Spleen (tissue), 11 donors: ENCODE data around the gene IFNL1. TPM values are rescaled to one million over a fixed set of nuclear protein-coding genes. Genes with fewer than 3 reads are reported as not detected.
A peak's percentile ranks its signal among the peaks of the same experiment; 100 is the strongest.

Experiments
- DNase-seq: peaks from one replicate; pipeline ENCODE4 v3.0.0-alpha.2; 2020
- H3K27ac ChIP-seq, 8 donors: fragments of 200-600 bp; sonication (generic) in 7 of 8; 1 replicate in 4 of 8; 2 replicates in 4 of 8; pipeline versions ENCODE4 v1.5.0 to v1.8.0; 2016 to 2021; ENCODE audit warnings: inconsistent platforms in 4 of 8, mild to moderate bottlenecking in 4 of 8, moderate library complexity in 1 of 8
- H3K27me3 ChIP-seq, 7 donors: fragments of 200-600 bp; sonication (generic) in 6 of 7; replicated peaks in 1 of 7; 1 replicate in 4 of 7; 2 replicates in 3 of 7; pipeline versions ENCODE4 v1.5.0 to v1.8.0; 2016 to 2021; ENCODE audit warnings: inconsistent platforms in 3 of 7, mild to moderate bottlenecking in 1 of 7
- H3K36me3 ChIP-seq, 6 donors: fragments of 200-600 bp; sonication (generic) in 5 of 6; 1 replicate in 4 of 6; 2 replicates in 2 of 6; pipeline versions ENCODE4 v1.5.0 to v1.8.0; 2016 to 2021; ENCODE audit warnings: inconsistent platforms in 2 of 6
- H3K4me1 ChIP-seq, 6 donors: fragments of 200-600 bp; sonication (generic) in 5 of 6; 1 replicate in 3 of 6; 2 replicates in 3 of 6; pipeline versions ENCODE4 v1.5.0 to v1.8.0; 2016 to 2021; ENCODE audit warnings: inconsistent platforms in 3 of 6
- H3K4me3 ChIP-seq, 8 donors: fragments of 200-600 bp; sonication (generic) in 7 of 8; 1 replicate in 4 of 8; 2 replicates in 4 of 8; pipeline versions ENCODE4 v1.5.0 to v1.8.0; 2016 to 2021; ENCODE audit warnings: inconsistent platforms in 4 of 8, mild to moderate bottlenecking in 4 of 8, moderate library complexity in 2 of 8
- H3K9me3 ChIP-seq, 8 donors: fragments of 200-600 bp; sonication (generic) in 7 of 8; 1 replicate in 4 of 8; 2 replicates in 4 of 8; pipeline versions ENCODE4 v1.5.0 to v1.8.0; 2016 to 2021; ENCODE audit warnings: inconsistent platforms in 4 of 8
- CTCF ChIP-seq, 11 experiments: fragments of 200-600 bp in 7 of 11; fragments of 450-650 bp in 4 of 11; sonication (generic) in 4 of 11; IDR thresholded peaks in 8 of 11; conservative IDR thresholded peaks in 3 of 11; 1 replicate in 7 of 11; 2 replicates in 4 of 11; pipeline versions ENCODE4 v1.4.0 to v1.8.0; 2016 to 2021; ENCODE audit warnings: antibody characterized with exemption in 11 of 11, inconsistent platforms in 4 of 11, mild to moderate bottlenecking in 1 of 11
- POLR2A ChIP-seq, 3 donors: fragments of 450-650 bp; IDR thresholded peaks; one replicate each; pipeline ENCODE4 v1.5.1; 2017; ENCODE audit warnings: antibody characterized with exemption in 3 of 3, mild to moderate bottlenecking in 1 of 3
- POLR2AphosphoS5 ChIP-seq, 3 donors: sonication (generic); formaldehyde crosslinking; IDR thresholded peaks; one replicate each; pipeline ENCODE4 v1.5.1; 2017; ENCODE audit warnings: antibody characterized with exemption in 3 of 3
- WGBS, 5 donors: extraction: QIAGEN DNeasy Blood & Tissue Kit in 3 of 5; methylation state at CpG; one replicate each; pipeline versions ENCODE4 v1.1.5 to v1.1.7; 2013 to 2018; 5-methylcytosine and 5-hydroxymethylcytosine counted together
- intact Hi-C: fragments of 100-400 bp; cut with DNase I; formaldehyde crosslinking; loops from one replicate; pipeline ENCODE4 v1.15.0; 2023; ENCODE audit warnings: low total_unique reads
- polyA plus RNA-seq, 3 donors: library from polyadenylated mRNA; stranded (reverse); fragments of 200-250 nt; gene quantifications; one replicate each; pipeline ENCODE4 v1.2.1, GENCODE V29; 2013
- small RNA-seq, 4 donors: library from RNA; depleted of rRNA; stranded (forward); fragments of <200 nt; gene quantifications; one replicate each; pipeline ENCODE3, GENCODE V24; 2016
- total RNA-seq, 7 donors: library from RNA; depleted of rRNA in 3 of 7; stranded (reverse); fragments of >200 nt in 3 of 7; fragmentation: NEBNext Ultra II Directional in 4 of 7; extraction: Animal tissue kit (Norgen Biotek cat#: 25700) in 4 of 7; gene quantifications; one replicate each; pipeline versions ENCODE4 v1.1.0 to v1.2.1, GENCODE V29; 2016 to 2021
- donor health status: healthy with polysubstance abuse.
- donor health status: DM: no; HTN: no; CAD: no; lungs with moderate emphysema.
- donor health status: DM: no; HTN: no; CAD: no.
- donor health status: Bipolar disorder and iron deficiency.
- donor health status: healthy.
- donor health status: DM: no; HTN: no; CAD: no.
- donor health status: DM: yes; HTN: yes; CAD: no.

IFNL1 gene
- total and polyA plus RNA-seq, 10 donors, result not detected

DNA sequence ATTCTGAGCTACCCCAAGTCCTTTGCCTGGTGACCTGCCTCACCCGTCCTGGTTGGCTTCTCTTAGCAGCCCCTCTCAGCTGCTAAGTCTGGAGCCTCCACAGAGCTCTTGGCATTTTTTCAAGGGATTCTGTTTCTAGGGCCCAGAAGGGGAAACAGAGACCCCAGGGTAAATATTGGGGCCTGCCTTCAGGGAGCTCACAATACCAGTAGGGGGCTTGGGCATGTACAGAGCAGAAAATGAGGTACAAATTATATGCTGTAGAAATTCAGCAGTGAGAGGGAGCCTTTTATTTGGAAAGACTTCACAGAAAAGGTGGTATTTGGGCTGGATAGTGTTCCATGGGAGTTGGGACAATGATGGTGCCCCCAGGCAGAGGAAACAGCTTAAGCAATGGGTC lies 49.7 kb downstream of the IFNL1 start:
- no peak for DNase-seq
- WGBS, 5 donors, result 61 to 91% (median 85%) methylated on average over 1 of the region's 1 CpG
- H3K27me3 ChIP-seq, result no peaks in the 10 kb centered on the region
- no peaks in the 10 kb centered on the region for H3K9me3 ChIP-seq
- H3K36me3 ChIP-seq, result peaks cover 0 to 58% (median 12%) of the 10 kb centered on the region in 6 donors
- peak overlapping the region in 2 of 8 donors; percentile 2 for H3K27ac ChIP-seq
- intact Hi-C loops, result loop anchor here (10.0 kb wide), 1 partner anchor 69 kb away; the partner anchor contains the start of gene PLEKHG2
- H3K4me3 ChIP-seq, result no peak overlapping the region
- peaks cover 20 to 78% (median 51%) of the 10 kb centered on the region in 6 donors for H3K4me1 ChIP-seq
- TF ChIP-seq POLR2AphosphoS5 (IDR thresholded peaks at IDR 0.05) (no peak), POLR2A (IDR thresholded peaks at IDR 0.05) (no peak), CTCF (IDR thresholded peaks at IDR 0.05 in 8 of 11, conservative IDR thresholded peaks at IDR 0.05 in 3 of 11) (no peak)

- intact Hi-C loops, result loop anchor here (10.0 kb wide), 1 partner anchor 67 kb away; the partner anchor contains the start of gene PLEKHG2
- TF ChIP-seq POLR2AphosphoS5 (IDR thresholded peaks at IDR 0.05) (no peak), POLR2A (IDR thresholded peaks at IDR 0.05) (no peak), CTCF (IDR thresholded peaks at IDR 0.05 in 8 of 11, conservative IDR thresholded peaks at IDR 0.05 in 3 of 11) (no peak)
- peaks cover 0 to 74% (median 16%) of the 10 kb centered on the region in 6 donors for H3K36me3 ChIP-seq
- H3K27ac ChIP-seq, result peak overlapping the region in 1 of 8 donors; percentile 4
- DNase-seq, result no peak
- H3K4me1 ChIP-seq, result peaks cover 18 to 86% (median 56%) of the 10 kb centered on the region in 6 donors
- no peaks in the 10 kb centered on the region for H3K27me3 ChIP-seq
- no peak overlapping the region for H3K4me3 ChIP-seq
- H3K9me3 ChIP-seq, result no peaks in the 10 kb centered on the region
- WGBS, 5 donors, result 81 to 94% (median 90%) methylated on average over 4 of the region's 4 CpGs
These were observed 51.3 kb downstream of the IFNL1 start for GRCh38 chr19:39347332-39348164.

Small RNAs within 50 kb of the gene (small RNA-seq; reads per million reads assigned to genes)
- 0.06 to 0.56 (median 0.28) reads per million in 4 donors for gene AC011445.2

Other genes starting within 250 kb of the IFNL1 start
- gene ACP7, start 212.0 kb upstream of the IFNL1 start, total RNA-seq, result not detected
- gene ACP7, start 212.0 kb upstream of the IFNL1 start, polyA plus RNA-seq, result not detected
- gene PAK4, start 170.6 kb upstream of the IFNL1 start, total RNA-seq, result 10 to 100 TPM in 6 of 7 donors, 1 to 10 TPM in 1; 9.5 to 27.8 (median 19.8) TPM
- 10 to 100 TPM in 1 of 3 donors, 1 to 10 TPM in 2; 5.2 to 13.4 (median 7.7) TPM for gene PAK4, start 170.6 kb upstream of the IFNL1 start, polyA plus RNA-seq
- gene NCCRP1, start 99.4 kb upstream of the IFNL1 start, total RNA-seq, result under 1 TPM in 2 of 7 donors, not detected in 5; 0.13 to 0.28 TPM
- 1 to 10 TPM in 1 of 3 donors, under 1 TPM in 2; 0.12 to 1.7 (median 0.19) TPM for gene NCCRP1, start 99.4 kb upstream of the IFNL1 start, polyA plus RNA-seq
- gene SYCN, start 92.1 kb upstream of the IFNL1 start, total RNA-seq, result not detected
- not detected for gene SYCN, start 92.1 kb upstream of the IFNL1 start, polyA plus RNA-seq
- not detected for gene IFNL3, start 51.4 kb upstream of the IFNL1 start, total RNA-seq
- not detected for gene IFNL3, start 51.4 kb upstream of the IFNL1 start, polyA plus RNA-seq
- gene IFNL4, start 47.6 kb upstream of the IFNL1 start, total RNA-seq, result not detected
- gene IFNL4, start 47.6 kb upstream of the IFNL1 start, polyA plus RNA-seq, result not detected
- gene IFNL2, start 28.0 kb upstream of the IFNL1 start, total RNA-seq, result not detected
- not detected for gene IFNL2, start 28.0 kb upstream of the IFNL1 start, polyA plus RNA-seq
- gene LRFN1, start 24.5 kb downstream of the IFNL1 start, total RNA-seq, result 1 to 10 TPM; 2.2 to 6.0 (median 4.6) TPM
- 1 to 10 TPM in 1 of 3 donors, under 1 TPM in 2; 0.67 to 1.2 (median 0.99) TPM for gene LRFN1, start 24.5 kb downstream of the IFNL1 start, polyA plus RNA-seq
- gene GMFG, start 39.6 kb downstream of the IFNL1 start, total RNA-seq, result 100 to 1,000 TPM; 178 to 354 (median 288) TPM
- 100 to 1,000 TPM; 421 to 492 (median 452) TPM for gene GMFG, start 39.6 kb downstream of the IFNL1 start, polyA plus RNA-seq
- gene SAMD4B, start 46.0 kb downstream of the IFNL1 start, total RNA-seq, result 100 to 1,000 TPM in 1 of 7 donors, 10 to 100 TPM in 6; 66.4 to 108 (median 84.1) TPM
- 10 to 100 TPM; 26.7 to 56.3 (median 42.1) TPM for gene SAMD4B, start 46.0 kb downstream of the IFNL1 start, polyA plus RNA-seq
- 10 to 100 TPM; 35.0 to 48.1 (median 39.8) TPM for gene PAF1, start 94.7 kb downstream of the IFNL1 start, total RNA-seq
- gene PAF1, start 94.7 kb downstream of the IFNL1 start, polyA plus RNA-seq, result 10 to 100 TPM; 27.4 to 51.3 (median 35.6) TPM
- 10 to 100 TPM; 25.7 to 45.7 (median 34.6) TPM for gene MED29, start 95.0 kb downstream of the IFNL1 start, total RNA-seq
- gene MED29, start 95.0 kb downstream of the IFNL1 start, polyA plus RNA-seq, result 10 to 100 TPM; 15.5 to 28.2 (median 20.5) TPM
- gene ZFP36, start 110.4 kb downstream of the IFNL1 start, total RNA-seq, result 100 to 1,000 TPM in 6 of 7 donors, 10 to 100 TPM in 1; 91.5 to 396 (median 191) TPM
- 100 to 1,000 TPM in 1 of 3 donors, 10 to 100 TPM in 2; 63.2 to 117 (median 72.6) TPM for gene ZFP36, start 110.4 kb downstream of the IFNL1 start, polyA plus RNA-seq
- gene PLEKHG2, start 116.3 kb downstream of the IFNL1 start, total RNA-seq, result 100 to 1,000 TPM in 1 of 7 donors, 10 to 100 TPM in 6; 18.6 to 107 (median 48.4) TPM
- 10 to 100 TPM in 1 of 3 donors, 1 to 10 TPM in 2; 8.9 to 25.8 (median 9.5) TPM for gene PLEKHG2, start 116.3 kb downstream of the IFNL1 start, polyA plus RNA-seq
- 1,000 to 10,000 TPM; 1,378 to 2,109 (median 1,598) TPM for gene RPS16, start 139.5 kb downstream of the IFNL1 start, total RNA-seq
- gene RPS16, start 139.5 kb downstream of the IFNL1 start, polyA plus RNA-seq, result 1,000 to 10,000 TPM; 5,364 to 5,747 (median 5,635) TPM
- gene SUPT5H, start 149.2 kb downstream of the IFNL1 start, total RNA-seq, result 100 to 1,000 TPM; 103 to 125 (median 108) TPM
- gene SUPT5H, start 149.2 kb downstream of the IFNL1 start, polyA plus RNA-seq, result 100 to 1,000 TPM in 2 of 3 donors, 10 to 100 TPM in 1; 95.8 to 225 (median 198) TPM
- gene TIMM50, start 184.4 kb downstream of the IFNL1 start, total RNA-seq, result 10 to 100 TPM; 30.3 to 51.5 (median 41.8) TPM
- gene TIMM50, start 184.4 kb downstream of the IFNL1 start, polyA plus RNA-seq, result 10 to 100 TPM; 36.2 to 46.0 (median 40.7) TPM
- under 1 TPM in 2 of 7 donors, not detected in 5; 0.16 to 0.27 TPM for gene DLL3, start 202.5 kb downstream of the IFNL1 start, total RNA-seq
- gene DLL3, start 202.5 kb downstream of the IFNL1 start, polyA plus RNA-seq, result under 1 TPM; 0.52 to 0.68 (median 0.58) TPM
- gene SELENOV, start 218.7 kb downstream of the IFNL1 start, total RNA-seq, result not detected
- gene SELENOV, start 218.7 kb downstream of the IFNL1 start, polyA plus RNA-seq, result not detected
- 1 to 10 TPM; 2.0 to 5.3 (median 4.5) TPM for gene EID2B, start 236.4 kb downstream of the IFNL1 start, total RNA-seq
- 1 to 10 TPM; 4.6 to 5.7 (median 5.4) TPM for gene EID2B, start 236.4 kb downstream of the IFNL1 start, polyA plus RNA-seq
- 10 to 100 TPM in 5 of 7 donors, 1 to 10 TPM in 2; 7.9 to 17.4 (median 12.7) TPM for gene EID2, start 243.8 kb downstream of the IFNL1 start, total RNA-seq
- gene EID2, start 243.8 kb downstream of the IFNL1 start, polyA plus RNA-seq, result 10 to 100 TPM; 15.5 to 17.7 (median 17.2) TPM